GF-D8 (cell line): Measurements from ENCODE around the gene RPN1.

Experiments used
- DNase-seq: peaks from one replicate; lab custom pipeline; 2025; lab: John Stamatoyannopoulos, UW

The RPN1 gene

DNA sequence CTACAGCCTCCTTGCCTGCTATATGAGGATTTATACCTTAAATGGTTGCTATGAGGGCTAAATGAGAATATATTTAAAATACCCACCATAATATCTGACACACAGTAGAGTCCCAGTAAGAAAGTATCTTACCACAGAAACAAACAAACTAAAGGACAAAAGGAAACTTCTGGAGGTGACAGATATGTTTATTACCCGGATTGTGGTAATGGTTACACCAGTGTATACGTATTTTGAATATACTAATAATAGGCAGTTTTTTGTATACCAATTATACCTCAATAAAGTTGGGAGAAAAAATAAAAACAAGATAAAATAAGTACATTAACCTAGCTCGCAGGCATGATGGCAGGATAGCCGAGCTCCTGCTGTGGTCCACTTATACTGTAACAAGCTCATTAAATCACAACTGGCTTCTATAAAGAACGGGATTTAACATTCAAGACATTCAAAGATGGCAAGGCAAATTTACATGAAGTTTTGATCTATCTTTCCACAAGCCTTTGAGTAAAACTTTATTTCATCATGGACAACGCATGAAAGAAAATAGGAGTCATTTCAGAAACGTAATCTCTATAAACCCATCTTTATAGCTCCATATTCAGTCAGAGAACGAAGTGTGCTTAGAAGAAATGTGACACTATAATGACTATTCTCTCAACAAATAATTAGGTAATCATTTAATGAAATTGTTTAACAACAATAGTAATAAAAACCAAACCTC, 1.5 kb downstream of the RPN1 start:
- DNase-seq = no peak

DNA sequence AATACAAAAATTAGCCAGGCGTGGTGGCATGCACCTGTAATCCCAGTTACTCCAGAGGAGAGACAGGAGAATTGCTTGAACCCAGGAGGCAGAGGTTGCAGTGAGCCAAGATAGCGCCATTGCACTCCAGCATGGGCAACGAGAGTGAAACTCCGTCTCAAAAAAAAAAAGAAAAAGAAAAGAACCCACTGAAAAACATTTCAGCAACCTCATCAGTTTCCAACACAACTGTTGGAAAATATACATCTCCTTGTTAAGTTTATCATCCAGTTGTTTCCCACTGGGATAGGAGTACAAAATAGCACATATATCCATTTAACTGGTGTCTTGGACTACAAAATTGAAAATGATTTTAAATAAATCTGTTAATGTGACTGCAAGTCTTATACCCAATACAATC, 2.2 kb downstream of the RPN1 start:
- no peak for DNase-seq

DNA sequence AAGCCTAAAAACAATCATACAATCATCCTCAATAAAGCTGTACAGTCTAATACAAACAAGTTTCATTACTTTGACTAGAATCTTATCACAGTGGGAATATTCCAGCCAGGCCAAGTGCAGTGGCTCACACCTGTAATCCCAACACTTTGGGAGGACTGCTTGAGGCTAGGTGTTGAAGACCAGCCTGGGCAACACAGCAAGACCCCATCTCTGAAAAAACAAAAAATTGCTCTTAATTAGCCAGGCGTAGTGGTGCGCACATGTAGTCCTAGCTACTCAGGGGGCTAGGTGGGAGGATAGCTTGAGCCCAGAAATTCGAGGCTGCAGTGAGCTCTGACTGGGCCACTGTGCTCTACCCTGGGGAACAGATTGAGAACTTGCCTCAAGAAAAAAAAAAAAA, 3.3 kb downstream of the RPN1 start:
- DNase-seq = no peak

DNA sequence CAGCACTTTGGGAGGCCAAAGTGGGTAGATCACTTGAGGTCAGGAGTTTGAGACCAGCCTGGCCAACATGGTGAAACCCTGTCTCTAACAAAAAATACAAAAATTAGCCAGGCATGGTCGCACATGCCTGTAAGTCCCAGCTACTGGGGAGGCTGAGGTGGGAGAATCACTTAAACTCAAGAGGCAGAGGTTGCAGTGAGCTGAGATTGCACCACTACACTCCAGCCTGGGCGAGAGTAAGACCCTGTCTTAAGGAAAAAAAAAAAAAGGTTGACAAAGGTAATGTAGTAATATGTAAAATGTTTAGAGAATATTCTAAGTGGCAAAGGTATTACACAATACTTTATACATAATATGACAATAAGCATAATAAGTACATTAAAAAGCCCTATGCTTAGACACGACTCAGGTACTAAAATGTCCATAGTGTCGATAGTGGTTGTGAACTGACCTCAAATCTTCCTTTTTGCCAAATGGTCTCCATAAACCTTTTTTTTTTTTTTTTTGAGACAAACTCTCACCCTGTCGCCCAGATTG, 16.5 kb downstream of the RPN1 start:
- no peak for DNase-seq

DNA sequence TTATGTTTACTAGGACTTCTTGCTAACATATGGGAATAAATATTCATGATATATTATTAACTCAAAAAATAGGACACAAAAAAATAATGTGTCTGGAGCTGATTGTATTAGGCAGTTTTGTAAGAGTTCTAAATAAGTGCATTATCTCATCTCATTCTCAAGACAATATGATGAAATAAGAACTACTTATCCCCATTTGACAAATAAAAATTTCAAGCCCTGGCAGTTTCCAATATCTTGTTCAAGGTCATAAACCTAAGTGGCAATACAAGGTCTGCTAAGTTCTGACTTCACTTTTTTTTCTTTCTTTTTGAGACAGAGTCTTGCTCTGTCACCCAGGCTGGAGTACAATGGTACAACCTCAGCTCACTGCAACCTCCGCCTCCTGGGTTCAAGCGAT, 18.3 kb downstream of the RPN1 start:
- no peak for DNase-seq

DNA sequence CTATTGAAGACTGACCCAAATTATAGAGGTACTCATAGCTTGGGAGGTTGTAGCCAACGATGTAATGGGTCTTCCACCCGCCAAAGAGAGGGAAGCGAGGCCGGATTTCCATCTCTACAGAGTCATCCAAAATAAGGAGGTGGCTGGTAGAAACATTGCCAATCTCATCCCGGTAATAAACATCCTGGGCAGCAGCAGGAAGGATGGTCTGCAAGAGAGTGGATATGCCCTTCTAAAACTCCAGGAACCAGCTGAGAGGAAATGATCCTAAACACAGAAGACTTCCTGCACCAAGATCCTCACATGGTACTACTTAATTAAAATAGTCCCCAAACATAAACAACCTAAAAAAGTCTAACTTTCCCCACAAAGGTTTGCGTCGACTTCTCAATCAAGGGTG, 20.7 kb downstream of the RPN1 start:
- DNase-seq = no peak

DNA sequence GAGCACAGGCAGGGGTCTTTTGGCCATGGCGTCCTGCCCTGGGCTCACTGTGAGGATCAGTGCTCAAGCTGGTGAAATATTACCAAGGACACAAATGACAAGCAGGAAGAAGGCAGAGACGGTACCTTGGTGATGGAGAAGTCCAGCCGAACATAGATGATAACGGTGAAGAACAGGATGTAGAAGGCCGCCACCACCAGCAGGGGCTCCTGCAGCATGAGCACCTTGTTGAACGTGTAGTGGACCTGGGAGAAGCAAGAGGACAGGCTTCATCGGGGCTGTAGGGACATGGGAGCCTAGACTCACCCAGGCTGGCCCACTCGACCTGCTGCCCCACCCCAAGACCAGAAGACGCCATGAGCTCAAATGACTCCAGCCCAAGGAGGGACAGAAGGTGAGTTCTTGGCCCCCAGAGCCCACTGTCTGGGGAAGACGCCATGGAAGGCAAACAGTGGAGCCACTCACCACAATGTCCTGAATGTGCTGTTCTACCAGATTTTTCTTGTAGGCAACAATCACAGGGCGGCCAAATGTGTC, 25.1 kb downstream of the RPN1 start:
- no peak for DNase-seq

DNA sequence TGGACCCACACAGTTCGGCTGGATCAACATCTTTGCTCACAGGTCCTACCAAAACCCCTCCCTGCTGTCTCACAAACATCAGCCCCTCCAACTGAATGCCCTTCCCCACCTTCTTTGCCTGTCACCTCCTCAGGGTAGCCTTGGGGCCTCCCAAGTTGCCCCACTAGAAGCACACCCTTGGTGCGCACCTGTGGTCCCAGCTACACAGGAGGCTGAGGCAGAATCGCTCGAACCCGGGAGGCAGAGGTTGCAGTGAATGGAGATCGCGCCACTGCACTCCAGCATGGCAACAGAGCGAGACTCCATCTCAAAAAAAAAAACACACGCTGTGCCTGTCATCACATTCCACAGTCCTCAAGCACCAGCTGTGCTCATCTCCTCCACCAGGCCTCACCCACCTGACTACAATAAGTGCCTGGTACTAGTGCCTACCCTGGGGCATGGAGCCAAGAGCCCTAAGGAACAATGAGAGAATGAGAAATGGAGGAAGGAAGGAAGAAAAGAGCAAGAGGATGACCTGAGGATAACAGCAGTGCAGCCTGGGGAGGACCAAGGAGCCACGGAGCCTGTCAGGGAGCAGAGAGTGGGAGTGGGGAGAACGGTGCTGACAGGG, 26.0 kb downstream of the RPN1 start:
- DNase-seq = no peak

DNA sequence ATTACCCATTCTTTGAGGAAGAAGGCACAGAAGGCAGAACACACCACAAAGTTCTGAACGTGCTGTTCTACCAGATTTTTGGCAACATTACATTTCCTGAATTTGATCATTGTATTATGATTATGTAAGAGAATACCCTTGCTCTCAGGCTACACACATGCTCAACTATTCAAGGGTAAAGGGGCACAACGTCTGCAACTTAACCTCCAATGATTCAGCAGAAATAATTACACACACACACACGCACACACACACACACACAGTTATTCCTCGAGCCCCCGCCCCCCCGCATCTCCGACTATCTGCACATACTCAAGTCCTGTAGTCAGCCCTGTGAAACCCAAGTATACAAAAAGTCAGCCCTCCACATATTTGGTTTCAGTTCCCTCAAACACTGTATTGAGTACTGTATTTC, 26.8 kb downstream of the RPN1 start:
- no peak for DNase-seq

DNA sequence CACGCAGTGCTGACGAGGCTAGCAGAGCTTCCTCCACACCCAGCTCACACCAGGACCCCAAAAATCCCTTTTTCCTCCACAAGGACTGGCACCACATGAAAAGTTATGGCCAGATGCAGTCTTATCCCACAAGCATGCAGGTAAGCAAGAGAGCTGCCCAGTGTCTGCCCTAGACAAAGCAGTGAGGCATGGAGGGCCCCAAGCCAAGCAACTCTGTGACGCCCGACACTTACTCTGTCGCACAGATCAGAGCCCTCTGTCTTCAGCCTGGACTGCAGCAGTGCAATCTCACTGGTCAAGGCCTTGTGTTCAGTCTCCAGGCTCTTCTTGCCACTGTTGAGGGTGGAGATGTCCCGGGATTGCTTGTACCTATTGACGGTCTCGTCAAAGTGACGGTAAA, 28.7 kb downstream of the RPN1 start:
- no peak for DNase-seq

DNA sequence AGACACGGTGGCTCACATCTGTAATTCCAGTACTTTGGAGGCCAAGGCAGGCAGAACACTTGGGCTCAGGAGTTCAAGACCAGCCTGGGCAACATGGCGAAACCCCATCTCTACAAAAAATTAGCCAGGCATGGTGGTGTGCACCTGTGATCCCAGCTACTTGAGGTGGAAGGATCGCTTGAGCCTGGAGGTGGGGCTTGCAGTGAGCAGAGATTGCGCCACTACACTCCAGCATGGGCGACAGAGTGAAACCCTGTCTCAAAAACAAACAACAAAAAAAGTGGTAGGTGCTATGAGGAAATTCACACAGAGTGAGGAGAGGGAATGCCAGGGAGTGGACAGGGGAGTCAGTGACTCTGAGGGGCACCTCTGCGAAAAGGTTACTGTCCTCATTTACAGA, 29.4 kb downstream of the RPN1 start:
- DNase-seq = no peak

DNA sequence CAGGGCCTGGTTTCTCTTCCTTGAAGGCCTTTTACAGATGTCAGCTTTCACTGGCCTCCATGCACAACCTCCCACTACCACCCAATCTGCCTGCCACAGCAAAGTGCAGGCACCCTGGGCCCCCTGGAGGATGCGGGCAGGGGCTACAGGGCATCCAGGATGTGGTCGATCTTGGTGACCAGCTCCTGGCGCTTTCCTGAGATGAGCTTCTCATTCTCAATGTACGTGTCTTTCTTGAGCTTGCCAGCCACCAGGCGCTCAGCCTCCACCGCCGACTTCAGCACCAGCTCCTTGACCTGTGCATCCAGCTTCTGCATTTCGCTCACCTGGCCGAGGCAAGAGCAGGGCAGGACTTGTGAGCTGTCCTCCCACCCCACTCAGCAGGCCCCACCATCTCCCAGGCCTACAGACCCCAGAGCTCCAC, 30.3 kb downstream of the RPN1 start:
- DNase-seq = no peak

DNA sequence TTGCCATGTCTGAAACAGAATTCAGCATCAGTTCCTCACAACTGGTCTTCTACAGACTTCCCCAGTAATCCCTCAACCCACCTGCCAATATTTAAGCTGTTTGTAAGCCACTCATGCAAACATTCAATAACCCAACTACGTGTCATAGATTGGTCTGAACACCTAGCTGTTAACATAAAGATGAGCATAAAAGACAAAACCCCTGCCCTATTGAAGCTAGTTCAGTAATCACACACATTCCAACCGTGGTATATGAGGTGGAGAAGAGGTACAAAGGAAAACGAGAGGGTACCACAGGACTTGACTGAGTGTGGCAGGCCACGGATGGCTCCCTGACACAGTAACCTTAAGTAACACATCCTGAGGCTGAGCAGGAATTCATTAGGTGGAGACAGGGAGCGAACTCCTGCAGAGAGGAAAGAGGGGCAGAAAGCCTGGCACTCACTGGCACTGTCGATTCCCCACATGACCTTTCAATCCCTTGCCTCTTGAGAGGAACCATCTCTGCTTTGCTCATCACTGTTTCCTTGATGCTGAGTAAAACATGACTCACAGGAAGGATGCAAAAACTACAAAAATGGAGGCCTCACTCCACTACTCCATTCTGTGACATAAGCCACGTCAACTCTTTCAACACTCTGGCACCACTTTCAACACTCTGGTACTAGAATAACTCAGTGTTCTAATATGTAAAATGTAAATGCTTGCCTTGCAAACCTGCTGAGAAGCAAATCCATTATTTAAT, 31.3 kb downstream of the RPN1 start:
- peak; percentile 8 for DNase-seq

DNA sequence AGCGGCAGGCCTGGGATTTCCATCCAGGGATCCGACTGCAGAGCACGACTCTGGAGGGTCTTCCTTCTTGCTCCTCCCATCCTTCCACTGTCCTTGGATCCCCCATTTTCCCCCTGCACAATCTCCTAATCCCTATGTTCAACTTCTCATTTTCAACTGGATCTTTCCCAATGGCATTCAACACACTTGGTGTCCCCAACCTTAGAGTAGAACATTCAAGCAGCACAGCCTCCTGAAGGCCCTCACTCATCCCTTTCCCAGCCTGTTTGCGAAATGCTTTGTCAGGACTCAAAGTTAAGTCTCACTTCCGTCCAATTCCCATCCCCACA, 32.3 kb downstream of the RPN1 start:
- DNase-seq = no peak

DNA sequence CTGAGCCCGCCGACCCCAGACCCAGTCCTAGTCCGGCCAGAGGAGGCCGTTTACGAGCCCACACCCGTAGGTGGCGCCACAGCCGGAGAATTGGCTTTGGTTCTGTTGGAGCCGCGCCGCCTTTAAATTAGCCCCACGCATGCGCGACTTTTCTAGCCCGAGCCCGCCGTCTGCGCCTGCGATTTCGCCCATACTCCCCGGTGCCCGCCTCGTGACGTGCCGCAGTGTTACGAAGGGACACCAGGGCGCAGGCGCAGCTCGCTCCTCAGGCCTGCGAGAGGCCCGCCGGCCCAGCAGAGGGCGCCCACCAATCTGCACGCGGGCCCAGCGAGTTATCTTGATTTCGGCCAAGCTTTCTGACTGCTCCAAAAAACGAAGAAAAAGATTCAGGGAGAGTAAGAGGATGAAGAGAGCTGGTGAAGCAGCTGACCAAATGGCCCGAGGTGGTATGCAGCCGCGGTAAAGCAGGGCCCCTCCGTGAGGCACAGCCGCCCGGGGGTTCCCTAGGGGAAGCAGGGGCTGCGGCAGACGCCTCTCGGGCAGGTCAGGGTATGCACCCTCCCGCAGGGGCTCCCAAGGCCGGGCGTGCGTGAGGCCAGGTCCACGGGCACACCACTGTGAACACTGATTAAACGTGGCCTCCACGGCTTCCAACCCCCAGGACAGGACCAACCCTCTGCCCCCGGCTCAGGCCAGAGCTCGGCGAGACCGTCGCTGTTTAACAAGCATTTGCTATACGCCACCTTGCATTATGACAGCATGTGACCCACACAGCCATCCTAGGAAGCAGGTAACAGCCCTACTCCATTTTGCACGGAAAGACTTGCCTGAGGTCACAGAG, 32.8 kb downstream of the RPN1 start:
- DNase-seq = peak; percentile 88

DNA sequence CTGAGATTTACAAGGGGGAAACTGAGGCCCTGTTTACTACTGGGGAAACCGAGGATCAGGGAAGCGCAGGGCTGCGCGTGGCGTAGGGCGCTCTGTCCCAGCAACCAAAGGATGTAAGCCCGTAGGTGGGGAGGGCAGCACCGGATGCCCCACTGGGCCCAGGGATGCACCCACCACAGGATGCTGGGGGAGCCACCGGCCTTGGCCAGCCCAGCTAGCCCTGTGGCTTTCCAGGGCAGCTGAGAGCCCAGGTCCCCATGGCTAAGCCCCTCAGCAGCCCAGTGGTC, 33.4 kb downstream of the RPN1 start:
- no peak for DNase-seq

DNA sequence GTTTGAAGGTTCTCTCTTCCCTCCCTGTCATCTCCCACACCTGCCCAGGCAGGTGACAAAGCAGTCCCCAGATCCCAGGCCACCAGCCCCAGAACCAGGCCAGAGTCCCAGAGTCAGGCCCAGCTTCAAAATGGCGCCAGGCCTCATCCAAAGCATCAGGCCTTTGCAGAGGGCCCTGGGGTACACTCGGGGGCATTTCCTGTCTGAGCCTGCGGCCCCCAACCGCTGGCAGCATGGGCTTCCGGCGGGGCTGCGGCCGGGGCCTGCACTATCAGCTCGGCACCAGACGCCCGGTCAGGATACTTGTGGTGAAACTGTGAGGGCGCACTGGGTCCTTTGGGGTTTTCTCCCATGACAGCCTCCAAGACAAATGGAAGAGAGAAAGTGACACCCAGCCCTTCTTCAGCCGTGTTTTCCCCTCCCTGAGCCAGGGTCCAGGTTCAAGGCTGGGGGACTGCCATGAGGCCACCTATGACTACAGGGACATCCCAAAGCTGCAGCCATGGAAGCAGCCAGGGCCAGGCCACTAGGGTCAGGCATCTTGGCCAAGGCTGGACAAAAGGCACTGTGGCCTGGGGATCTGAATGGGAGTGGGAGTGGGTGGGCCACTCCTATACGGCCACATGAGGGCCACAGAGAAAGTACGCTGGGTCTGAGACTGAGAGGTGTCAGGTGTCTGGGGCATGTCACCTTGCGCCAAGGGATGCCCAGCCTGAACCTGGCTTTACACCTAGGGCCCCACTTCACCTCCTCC, 33.9 kb downstream of the RPN1 start:
- DNase-seq = peak; percentile 83

DNA sequence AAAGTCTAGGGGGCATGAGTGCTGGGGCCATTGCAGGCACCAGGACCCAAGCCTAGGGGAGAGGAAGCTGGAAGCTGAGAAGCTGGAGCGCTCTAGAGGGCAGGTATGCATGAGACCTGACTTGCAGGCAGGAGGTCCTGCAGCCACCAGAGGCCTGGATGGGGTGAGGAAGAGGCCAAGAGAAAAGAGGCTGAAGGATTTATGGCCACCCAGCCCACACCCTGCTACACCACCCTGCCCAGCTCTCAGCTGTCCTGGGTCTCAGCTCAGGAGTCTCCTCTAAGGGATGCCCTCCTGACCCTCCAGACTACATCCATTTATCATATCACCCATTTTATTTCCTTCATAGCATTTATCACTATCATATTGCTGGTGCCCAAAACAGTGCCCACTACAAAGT, 36.5 kb downstream of the RPN1 start:
- DNase-seq = no peak

DNA sequence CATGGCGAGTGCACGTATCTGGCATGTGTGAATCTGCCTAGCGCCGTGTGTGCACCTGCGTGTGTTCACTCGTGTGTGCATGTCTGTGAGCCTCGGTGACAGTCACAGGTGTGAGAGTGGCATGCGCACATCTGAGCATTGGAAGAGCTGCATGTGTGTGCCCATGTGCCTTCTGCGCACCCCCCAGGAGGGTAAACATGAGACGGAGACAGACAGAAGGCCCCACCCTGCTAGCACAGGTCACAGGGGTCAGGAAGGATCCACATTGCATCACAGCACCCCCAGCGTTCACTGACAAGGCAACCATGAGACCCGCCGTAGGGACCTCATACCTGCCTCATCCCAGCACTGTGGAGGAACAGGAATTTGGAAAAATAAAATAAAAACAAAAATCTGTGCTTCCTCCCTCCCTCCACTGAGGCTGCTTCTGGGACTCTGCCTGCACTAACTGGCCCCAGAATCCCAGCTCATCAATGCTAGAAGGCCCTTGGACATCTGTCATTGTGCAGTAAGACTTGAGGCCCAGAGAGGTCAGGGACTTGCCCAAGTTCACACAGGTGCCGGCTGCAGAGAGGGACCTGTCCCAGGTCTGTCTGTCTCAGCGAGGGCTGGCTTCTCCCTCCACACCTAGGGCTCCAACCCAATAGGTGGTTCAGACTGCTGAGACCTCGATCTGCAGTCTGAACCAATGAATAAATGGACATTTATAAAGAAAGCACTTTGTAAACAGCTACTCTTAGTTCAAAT, 37.4 kb downstream of the RPN1 start:
- no peak for DNase-seq

DNA sequence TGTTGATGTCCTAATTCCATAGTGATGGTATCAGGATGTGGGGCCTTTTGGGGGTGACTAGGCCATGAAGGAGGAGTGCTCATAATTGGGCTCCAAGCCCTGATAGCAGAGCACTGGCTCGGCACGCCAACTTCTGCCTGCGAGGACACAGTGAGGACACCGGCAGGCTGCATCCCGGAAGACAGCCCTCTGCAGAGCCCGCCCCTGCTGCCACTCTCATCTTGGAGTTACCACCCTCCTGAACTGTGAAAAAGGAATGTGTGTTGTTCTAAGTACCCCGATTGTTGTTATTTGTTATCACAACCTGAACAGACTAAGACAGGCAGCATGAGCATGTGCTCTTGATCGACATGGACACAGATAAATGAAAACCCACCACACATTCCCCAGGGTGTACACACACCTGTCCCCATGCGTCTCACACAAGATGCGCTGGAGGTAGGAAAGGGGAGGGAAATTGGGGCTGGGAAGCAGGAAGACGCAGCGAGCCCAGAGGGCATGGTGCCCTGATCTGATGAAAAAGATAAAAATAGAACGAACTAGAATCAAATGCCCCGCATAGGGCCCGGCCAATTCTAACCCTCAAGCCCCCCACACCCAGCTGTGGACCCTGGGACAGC, 40.1 kb downstream of the RPN1 start:
- DNase-seq = no peak
